Panc1 (cell line): ENCODE data around the gene HTT. TPM values are rescaled to one million over a fixed set of nuclear protein-coding genes. Genes with fewer than 3 reads are reported as not detected.

Source experiments
- ATAC-seq: fragments of 200-7000 bp; cut with Tn5 transposase; 2 replicates; pipeline ENCODE4 v1.9.1; 2020; ENCODE audit warnings: mild to moderate bottlenecking, moderate library complexity
- BruUV-seq: library from RNA; stranded (reverse); fragments of 400-500 nt; replicated peaks from 2 replicates; lab custom pipeline; 2021; lab: Mats Ljungman, UMichigan
- CTCF ChIA-PET: fragments of 300-600 bp; sonication (Branson Sonifier 250); formaldehyde crosslinking; loops from one replicate; lab custom pipeline; 2022; ENCODE audit warnings: antibody characterized with exemption; lab: Charles Lee
- POLR2A ChIA-PET: fragments of 300-600 bp; sonication (Branson Sonifier 250); formaldehyde crosslinking; loops from one replicate; lab custom pipeline; 2022; ENCODE audit warnings: antibody characterized with exemption; lab: Charles Lee
- DNase-seq: peaks from one replicate; pipeline ENCODE4 v3.0.0-alpha.2; 2010; ENCODE audit warnings: low read depth, low spot score
- H3K27ac ChIP-seq: 2 replicates; pipeline ENCODE4 v1.5.1; 2011; ENCODE audit warnings: mild to moderate bottlenecking, low read length, inconsistent platforms
- H3K27me3 ChIP-seq: fragments of 200-500 bp; sonication (Bioruptor generic); 2 replicates; pipeline ENCODE4 v1.6.0; 2014; ENCODE audit warnings: low read length, inconsistent platforms; ENCODE audit not compliant: control insufficient read depth, insufficient read depth
- H3K36me3 ChIP-seq: fragments of 200-500 bp; sonication (Bioruptor generic); 2 replicates; pipeline ENCODE4 v1.5.1; 2014; ENCODE audit warnings: inconsistent platforms, mild to moderate bottlenecking, low read length, moderate library complexity; ENCODE audit not compliant: control insufficient read depth, insufficient read depth
- H3K4me1 ChIP-seq: 2 replicates; pipeline ENCODE4 v1.5.1; 2011; ENCODE audit warnings: inconsistent platforms, mild to moderate bottlenecking, low read length, moderate library complexity; ENCODE audit not compliant: control insufficient read depth, insufficient read depth
- H3K4me3 ChIP-seq, 2 experiments: 2 replicates each; pipeline ENCODE4 v1.5.1; 2011 to 2012; ENCODE audit warnings: low read depth in 2 of 2, low read length in 2 of 2, mild to moderate bottlenecking in 2 of 2, inconsistent platforms in 1 of 2, moderate library complexity in 1 of 2
- H3K9me3 ChIP-seq: fragments of 200-500 bp; sonication (Bioruptor generic); 2 replicates; pipeline ENCODE4 v1.5.1; 2014; ENCODE audit warnings: low read depth, mild to moderate bottlenecking, inconsistent platforms, low read length, moderate library complexity; ENCODE audit not compliant: control insufficient read depth, insufficient read depth
- POLR2AphosphoS5 ChIP-seq: IDR thresholded peaks from 2 replicates; pipeline ENCODE4 v1.6.1; 2012; ENCODE audit warnings: mild to moderate bottlenecking, low read depth, low read length, moderate library complexity
- SIN3A ChIP-seq: IDR thresholded peaks from 2 replicates; pipeline ENCODE4 v1.6.1; 2012; ENCODE audit warnings: low read depth, mild to moderate bottlenecking, low read length, moderate library complexity, borderline replicate concordance; ENCODE audit not compliant: insufficient read depth
- TCF7L2 ChIP-seq: IDR thresholded peaks from 2 replicates; pipeline ENCODE4 v1.6.1; 2011; ENCODE audit warnings: mild to moderate bottlenecking, low read depth, low read length, inconsistent platforms
- in situ Hi-C: cut with HindIII; loops from 2 replicates; pipeline ENCODE4 v1.10.0; 2016; ENCODE audit warnings: low sequenced_read_pairs, low pct_unique_long_range_greater_than_20kb
- intact Hi-C: fragments of 100-400 bp; cut with micrococcal nuclease; formaldehyde crosslinking; loops from one replicate; pipeline ENCODE4 v1.10.0; 2022; ENCODE audit not compliant: unreplicated experiment
- total RNA-seq: library from RNA; stranded (reverse); gene quantifications from one replicate; pipeline ENCODE4 v1.2.1, GENCODE V29; 2021; ENCODE audit not compliant: unreplicated experiment
- TF ChIP-seq, protein P1 (sequence below), 2 experiments: IDR thresholded peaks; 2 replicates each; pipeline ENCODE4 v1.6.1; 2011 to 2012; ENCODE audit warnings: low read depth in 2 of 2, control low read depth in 1 of 2, low read length in 1 of 2, mild to moderate bottlenecking in 1 of 2, moderate library complexity in 1 of 2; ENCODE audit not compliant: insufficient read depth in 1 of 2
- TF ChIP-seq, protein P2 (sequence below): fragments of 450-650 bp; IDR thresholded peaks from 2 replicates; pipeline ENCODE4 v1.5.1; 2017; ENCODE audit warnings: mild to moderate bottlenecking

The HTT gene
- total RNA-seq, 1 experiment from 2014 or later: 24.7 TPM

DNA sequence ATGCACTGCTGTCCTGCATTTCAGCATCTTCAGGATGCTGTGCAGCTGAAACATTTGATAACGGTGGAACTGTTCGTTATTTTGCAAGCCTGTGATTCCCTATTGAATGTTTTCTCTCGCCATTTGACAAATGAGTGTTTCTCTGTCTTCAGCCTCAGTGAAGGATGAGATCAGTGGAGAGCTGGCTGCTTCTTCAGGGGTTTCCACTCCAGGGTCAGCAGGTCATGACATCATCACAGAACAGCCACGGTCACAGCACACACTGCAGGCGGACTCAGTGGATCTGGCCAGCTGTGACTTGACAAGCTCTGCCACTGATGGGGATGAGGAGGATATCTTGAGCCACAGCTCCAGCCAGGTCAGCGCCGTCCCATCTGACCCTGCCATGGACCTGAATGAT lies 52.6 kb downstream of the HTT start:
- TF ChIP-seq POLR2AphosphoS5: no peak
- TF ChIP-seq, protein P1, sequence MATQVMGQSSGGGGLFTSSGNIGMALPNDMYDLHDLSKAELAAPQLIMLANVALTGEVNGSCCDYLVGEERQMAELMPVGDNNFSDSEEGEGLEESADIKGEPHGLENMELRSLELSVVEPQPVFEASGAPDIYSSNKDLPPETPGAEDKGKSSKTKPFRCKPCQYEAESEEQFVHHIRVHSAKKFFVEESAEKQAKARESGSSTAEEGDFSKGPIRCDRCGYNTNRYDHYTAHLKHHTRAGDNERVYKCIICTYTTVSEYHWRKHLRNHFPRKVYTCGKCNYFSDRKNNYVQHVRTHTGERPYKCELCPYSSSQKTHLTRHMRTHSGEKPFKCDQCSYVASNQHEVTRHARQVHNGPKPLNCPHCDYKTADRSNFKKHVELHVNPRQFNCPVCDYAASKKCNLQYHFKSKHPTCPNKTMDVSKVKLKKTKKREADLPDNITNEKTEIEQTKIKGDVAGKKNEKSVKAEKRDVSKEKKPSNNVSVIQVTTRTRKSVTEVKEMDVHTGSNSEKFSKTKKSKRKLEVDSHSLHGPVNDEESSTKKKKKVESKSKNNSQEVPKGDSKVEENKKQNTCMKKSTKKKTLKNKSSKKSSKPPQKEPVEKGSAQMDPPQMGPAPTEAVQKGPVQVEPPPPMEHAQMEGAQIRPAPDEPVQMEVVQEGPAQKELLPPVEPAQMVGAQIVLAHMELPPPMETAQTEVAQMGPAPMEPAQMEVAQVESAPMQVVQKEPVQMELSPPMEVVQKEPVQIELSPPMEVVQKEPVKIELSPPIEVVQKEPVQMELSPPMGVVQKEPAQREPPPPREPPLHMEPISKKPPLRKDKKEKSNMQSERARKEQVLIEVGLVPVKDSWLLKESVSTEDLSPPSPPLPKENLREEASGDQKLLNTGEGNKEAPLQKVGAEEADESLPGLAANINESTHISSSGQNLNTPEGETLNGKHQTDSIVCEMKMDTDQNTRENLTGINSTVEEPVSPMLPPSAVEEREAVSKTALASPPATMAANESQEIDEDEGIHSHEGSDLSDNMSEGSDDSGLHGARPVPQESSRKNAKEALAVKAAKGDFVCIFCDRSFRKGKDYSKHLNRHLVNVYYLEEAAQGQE (IDR thresholded peaks at IDR 0.05; ENCODE audit: insufficient read depth in 1 of 2, low read depth in 2 of 2, low read length in 1 of 2): no peak
- TF ChIP-seq SIN3A: no peak
- TF ChIP-seq, protein P2, sequence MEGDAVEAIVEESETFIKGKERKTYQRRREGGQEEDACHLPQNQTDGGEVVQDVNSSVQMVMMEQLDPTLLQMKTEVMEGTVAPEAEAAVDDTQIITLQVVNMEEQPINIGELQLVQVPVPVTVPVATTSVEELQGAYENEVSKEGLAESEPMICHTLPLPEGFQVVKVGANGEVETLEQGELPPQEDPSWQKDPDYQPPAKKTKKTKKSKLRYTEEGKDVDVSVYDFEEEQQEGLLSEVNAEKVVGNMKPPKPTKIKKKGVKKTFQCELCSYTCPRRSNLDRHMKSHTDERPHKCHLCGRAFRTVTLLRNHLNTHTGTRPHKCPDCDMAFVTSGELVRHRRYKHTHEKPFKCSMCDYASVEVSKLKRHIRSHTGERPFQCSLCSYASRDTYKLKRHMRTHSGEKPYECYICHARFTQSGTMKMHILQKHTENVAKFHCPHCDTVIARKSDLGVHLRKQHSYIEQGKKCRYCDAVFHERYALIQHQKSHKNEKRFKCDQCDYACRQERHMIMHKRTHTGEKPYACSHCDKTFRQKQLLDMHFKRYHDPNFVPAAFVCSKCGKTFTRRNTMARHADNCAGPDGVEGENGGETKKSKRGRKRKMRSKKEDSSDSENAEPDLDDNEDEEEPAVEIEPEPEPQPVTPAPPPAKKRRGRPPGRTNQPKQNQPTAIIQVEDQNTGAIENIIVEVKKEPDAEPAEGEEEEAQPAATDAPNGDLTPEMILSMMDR: no peak
- no peak for TF ChIP-seq TCF7L2
- no peak for ATAC-seq
- in situ Hi-C loops (no loop called here), intact Hi-C loops (no loop called here)
- Histone ChIP-seq H3K4me3 (no peak overlapping the region), H3K27me3 (no peaks in the 10 kb centered on the region), H3K36me3 (no peaks in the 10 kb centered on the region; the same call in 1 of the 2 replicates), H3K4me1 (no peaks in the 10 kb centered on the region), H3K27ac (no peak overlapping the region), H3K9me3 (no peaks in the 10 kb centered on the region)
- ChIA-PET POLR2A (no interaction called here), CTCF (no interaction called here)
- no peak for DNase-seq
- BruUV-seq: no TSS peak

DNA sequence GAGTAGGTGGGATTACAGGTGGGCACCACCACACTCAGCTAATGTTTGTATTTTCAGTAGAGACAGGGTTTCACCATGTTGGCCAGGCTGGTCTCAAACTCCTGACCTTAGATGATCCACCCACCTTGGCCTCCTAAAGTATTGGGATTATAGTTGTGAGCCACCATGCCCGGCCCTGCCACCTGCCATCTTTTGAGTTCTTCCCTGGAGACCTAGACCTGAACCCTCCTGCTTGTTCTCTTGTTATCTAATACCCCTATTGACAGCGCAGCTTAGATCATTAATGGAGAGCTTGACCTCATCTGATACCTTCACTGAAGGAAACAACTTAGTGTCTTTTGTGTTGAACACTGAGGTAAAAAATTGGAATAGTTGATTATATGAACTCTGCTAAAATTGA lies 53.6 kb downstream of the HTT start:
- intact Hi-C loops: no loop called here
- ATAC-seq: no peak
- TF ChIP-seq POLR2AphosphoS5 (no peak), TCF7L2 (no peak), SIN3A (no peak)
- TF ChIP-seq, protein P1 (IDR thresholded peaks at IDR 0.05; ENCODE audit: insufficient read depth in 1 of 2, low read depth in 2 of 2, low read length in 1 of 2): no peak
- TF ChIP-seq, protein P2: no peak
- in situ Hi-C loops: no loop called here
- Histone ChIP-seq H3K4me3 (no peak overlapping the region), H3K36me3 (no peaks in the 10 kb centered on the region; the same call in 1 of the 2 replicates), H3K27ac (no peak overlapping the region), H3K27me3 (no peaks in the 10 kb centered on the region), H3K4me1 (no peaks in the 10 kb centered on the region), H3K9me3 (no peaks in the 10 kb centered on the region)
- no TSS peak for BruUV-seq
- POLR2A ChIA-PET: no interaction called here
- CTCF ChIA-PET: no interaction called here
- no peak for DNase-seq
